Fibroblast of villous mesenchyme (primary cell): ENCODE results near the gene CAPS. TPM values are rescaled to one million over a fixed set of nuclear protein-coding genes. Genes with fewer than 3 reads are reported as not detected.
A peak's percentile ranks its signal among the peaks of the same experiment; 100 is the strongest.

ENCODE experiments used
- DNase-seq: peaks from one replicate; pipeline ENCODE4 v3.0.0-alpha.2; 2010; ENCODE audit warnings: low read depth
- H3K4me3 ChIP-seq: 2 replicates; pipeline ENCODE4 v1.5.1; 2011; ENCODE audit warnings: low read depth, mild to moderate bottlenecking, low read length
- total RNA-seq: library from RNA; depleted of rRNA; stranded (reverse); fragments of >200 nt; gene quantifications from 2 replicates; pipeline ENCODE4 v1.2.3, GENCODE V29; 2012
- TF ChIP-seq, protein P1 (sequence below): IDR thresholded peaks from 2 replicates; pipeline ENCODE4 v1.5.1; 2012; ENCODE audit warnings: low read depth, mild to moderate bottlenecking, low read length; ENCODE audit not compliant: insufficient read depth

The CAPS gene
- total RNA-seq, 1 donor: 1.7 TPM

DNA sequence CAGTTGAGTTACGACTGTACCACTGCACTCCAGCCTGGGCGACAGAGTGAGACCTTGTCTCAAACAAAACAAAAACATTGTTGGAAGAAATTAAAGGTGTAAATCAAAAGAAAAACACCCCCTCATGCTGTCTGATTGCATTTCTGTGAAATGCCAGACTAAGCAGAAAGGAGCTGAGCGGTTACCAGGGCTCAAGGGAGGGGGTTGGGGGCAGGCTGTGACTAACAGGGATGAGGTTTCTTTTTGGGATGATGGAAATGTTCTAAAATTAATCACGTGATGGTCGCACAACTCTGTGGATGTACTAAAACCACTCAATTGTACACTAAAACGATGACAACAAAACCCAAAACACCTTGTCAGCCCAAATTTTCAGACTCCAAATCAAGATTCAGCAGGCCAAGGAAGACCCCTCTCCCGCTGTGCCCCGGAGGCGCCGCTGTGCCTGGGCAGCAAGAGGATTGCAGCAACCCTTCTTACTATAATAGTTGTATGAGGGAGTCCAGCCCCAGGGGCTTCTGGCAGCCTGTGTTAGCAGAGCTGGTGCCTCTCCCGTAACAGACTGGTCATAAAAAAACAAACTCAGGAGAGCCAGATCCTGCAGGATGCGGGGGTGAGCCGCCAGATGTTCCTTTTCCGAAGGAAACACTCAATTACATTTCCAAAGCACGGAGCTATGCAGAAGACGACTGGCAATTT is 20.9 kb downstream of the CAPS start:
- peak; percentile 93 for DNase-seq
- TF ChIP-seq, protein P1, sequence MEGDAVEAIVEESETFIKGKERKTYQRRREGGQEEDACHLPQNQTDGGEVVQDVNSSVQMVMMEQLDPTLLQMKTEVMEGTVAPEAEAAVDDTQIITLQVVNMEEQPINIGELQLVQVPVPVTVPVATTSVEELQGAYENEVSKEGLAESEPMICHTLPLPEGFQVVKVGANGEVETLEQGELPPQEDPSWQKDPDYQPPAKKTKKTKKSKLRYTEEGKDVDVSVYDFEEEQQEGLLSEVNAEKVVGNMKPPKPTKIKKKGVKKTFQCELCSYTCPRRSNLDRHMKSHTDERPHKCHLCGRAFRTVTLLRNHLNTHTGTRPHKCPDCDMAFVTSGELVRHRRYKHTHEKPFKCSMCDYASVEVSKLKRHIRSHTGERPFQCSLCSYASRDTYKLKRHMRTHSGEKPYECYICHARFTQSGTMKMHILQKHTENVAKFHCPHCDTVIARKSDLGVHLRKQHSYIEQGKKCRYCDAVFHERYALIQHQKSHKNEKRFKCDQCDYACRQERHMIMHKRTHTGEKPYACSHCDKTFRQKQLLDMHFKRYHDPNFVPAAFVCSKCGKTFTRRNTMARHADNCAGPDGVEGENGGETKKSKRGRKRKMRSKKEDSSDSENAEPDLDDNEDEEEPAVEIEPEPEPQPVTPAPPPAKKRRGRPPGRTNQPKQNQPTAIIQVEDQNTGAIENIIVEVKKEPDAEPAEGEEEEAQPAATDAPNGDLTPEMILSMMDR: no peak
- H3K4me3 ChIP-seq: no peak overlapping the region

DNA sequence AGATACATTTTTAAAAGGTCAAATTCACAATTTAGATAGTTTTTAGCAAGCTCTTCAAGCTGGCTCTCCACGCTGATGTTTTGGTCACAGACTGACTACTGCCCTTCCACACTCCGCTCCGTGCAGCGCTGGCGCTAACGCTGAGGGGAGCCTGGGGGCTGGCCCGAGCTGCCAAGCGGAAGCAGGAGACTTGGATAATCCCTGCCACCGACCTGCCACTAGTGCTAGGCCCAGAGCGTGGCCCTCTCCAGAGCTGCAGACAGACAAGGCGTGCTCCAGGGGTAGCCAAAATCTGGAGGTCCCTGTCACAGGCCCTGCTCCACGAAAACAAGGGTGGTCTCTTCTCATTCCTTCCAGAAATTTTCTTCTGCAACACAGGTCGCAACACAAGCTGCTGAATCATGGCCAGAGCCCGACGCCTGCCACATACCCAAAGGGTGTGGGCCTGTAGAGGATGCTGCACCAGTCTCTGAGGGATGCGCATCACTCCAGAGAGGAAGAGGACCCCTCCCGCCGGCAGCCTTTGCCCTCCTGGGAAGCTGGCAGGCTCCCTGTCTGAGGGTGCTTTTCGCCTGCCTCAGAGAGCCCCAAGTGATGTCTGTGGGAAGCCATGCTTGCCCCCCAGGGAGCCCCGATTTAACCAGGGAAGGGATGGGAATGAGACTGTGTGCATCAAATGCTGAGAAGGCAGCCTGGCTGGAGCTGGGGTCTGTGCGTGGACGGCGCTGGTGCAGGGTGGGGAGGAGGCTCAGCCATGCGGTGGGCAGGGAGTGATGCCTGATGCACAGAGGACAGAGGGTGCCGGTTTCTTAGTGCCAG is 21.6 kb downstream of the CAPS start:
- H3K4me3 ChIP-seq: no peak overlapping the region
- TF ChIP-seq, protein P1: no peak
- no peak for DNase-seq

DNA sequence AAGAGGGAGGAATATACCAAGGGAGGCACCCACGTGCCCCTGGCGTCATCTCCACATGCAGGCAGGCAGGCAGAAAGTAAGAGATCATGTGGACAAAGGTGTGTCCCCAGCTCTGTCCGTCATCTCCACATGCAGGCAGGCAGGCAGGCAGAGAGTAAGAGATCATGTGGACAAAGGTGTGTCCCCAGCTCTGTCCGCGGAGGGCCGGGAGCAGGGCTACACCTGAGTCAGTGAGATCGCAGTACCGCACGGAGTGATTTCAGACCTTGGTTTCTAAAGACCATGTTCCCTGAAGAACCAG is 22.2 kb downstream of the CAPS start:
- DNase-seq: no peak
- H3K4me3 ChIP-seq: no peak overlapping the region
- TF ChIP-seq, protein P1: no peak

DNA sequence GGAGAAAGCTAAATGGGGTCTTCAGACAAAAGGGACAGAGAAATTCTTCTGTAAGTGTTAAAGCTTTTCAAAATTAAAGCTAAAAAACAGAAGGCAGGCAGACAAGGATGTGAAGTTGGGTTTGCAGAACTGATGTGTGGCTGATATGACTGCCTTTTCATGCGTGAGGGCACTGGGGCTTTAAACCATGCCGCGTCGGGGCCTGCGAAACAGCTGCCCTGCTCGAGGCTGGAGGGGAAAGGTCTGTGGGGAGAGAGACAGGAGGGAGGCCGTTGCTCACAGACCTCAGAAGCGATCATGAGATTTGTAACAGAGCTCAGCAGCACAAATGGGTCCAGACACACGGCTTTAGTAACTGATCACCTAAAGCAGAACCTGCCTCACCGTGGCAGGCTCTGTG is 23.5 kb downstream of the CAPS start:
- TF ChIP-seq, protein P1: no peak
- DNase-seq: no peak
- H3K4me3 ChIP-seq: no peak overlapping the region

DNA sequence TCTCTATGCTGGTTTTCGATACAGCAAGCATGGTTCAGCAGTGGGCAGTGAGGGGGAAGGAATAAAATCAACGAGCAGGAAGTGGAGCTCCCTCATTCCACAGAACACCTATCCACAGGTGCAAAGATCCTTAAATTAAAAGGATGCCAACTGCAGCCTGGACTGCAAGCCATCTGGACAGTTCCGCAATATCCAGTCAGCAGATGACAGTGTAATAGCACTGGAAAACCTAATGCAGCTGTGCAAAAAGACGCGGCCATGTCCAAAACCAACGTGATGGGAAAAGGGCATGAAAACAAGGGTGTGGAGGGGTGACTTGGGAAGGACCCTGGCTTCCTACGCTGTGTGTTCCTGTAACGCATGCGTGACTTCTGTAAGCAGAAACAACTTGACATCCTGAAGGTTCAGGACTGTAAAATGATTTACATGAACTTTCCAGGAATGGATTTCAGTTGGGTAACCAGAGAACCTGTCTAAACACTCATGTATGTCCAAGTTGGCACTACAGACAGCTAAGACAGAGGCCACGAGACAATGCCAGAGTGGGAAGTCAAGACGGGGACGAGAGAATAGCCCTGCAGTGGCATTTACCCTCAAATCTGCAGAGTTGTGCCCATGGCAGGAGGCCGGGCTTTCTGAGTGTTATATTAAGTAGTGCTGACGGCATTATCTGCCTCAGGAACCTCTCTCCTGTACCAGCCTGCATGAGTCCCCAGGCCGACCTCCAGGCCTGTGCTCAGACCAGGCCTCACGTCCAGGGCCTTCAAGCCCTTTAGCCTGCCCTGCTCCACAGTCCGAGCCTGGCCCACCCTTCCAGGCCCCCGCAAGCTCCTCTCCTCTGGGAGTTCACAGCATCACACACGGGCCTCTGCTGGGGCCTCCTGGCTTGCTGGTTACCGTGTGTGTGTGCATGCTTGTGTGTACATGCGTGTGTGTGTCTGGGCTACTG is 26.5 kb downstream of the CAPS start:
- DNase-seq: no peak
- H3K4me3 ChIP-seq: no peak overlapping the region
- TF ChIP-seq, protein P1: no peak

DNA sequence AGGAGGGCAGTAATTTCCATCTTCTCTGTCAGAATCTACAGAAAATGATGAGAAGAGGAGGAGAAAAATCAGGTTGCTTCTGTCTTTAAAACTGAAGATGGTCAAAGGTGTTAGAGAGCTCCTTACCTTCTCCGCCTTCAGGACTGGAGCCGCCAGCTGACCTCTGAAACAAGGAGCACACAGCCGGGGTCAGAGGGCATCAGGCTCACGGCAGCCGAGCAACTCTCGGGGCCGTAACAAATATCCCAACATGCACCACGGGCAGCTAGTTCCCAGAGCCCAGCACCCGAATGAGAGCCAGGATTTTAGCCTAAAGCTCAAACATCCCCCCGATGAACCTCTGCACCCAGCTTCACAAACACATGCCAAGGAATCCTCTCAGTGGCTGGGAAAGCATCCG is 27.6 kb downstream of the CAPS start:
- DNase-seq: no peak
- TF ChIP-seq, protein P1: no peak
- no peak overlapping the region for H3K4me3 ChIP-seq
